Right cardiac atrium (tissue), 5 donors: ENCODE data around the gene LAMA4. TPM values are rescaled to one million over a fixed set of nuclear protein-coding genes. Genes with fewer than 3 reads are reported as not detected.

Source experiments
- ATAC-seq, 2 donors: fragments of 200-7000 bp; cut with Tn5 transposase; one replicate each; pipeline versions ENCODE4 v1.8.0 to v1.9.1; 2020; ENCODE audit warnings: moderate library complexity in 2 of 2, mild to moderate bottlenecking in 1 of 2
- DNase-seq, 3 donors: peaks; one replicate each; pipeline ENCODE4 v3.0.0-alpha.2; 2020
- H3K27ac ChIP-seq: one replicate; pipeline ENCODE4 v1.5.1; 2013; ENCODE audit warnings: mild to moderate bottlenecking, low read length, control low read depth, moderate library complexity
- H3K27me3 ChIP-seq: one replicate; pipeline ENCODE4 v1.6.1; 2013; ENCODE audit not compliant: control insufficient read depth, insufficient read depth
- H3K4me1 ChIP-seq: one replicate; pipeline ENCODE4 v1.6.1; 2013; ENCODE audit warnings: low read length; ENCODE audit not compliant: control insufficient read depth, insufficient read depth
- H3K4me3 ChIP-seq: one replicate; pipeline ENCODE4 v1.5.1; 2013; ENCODE audit warnings: low read length, control low read depth
- H3K9me3 ChIP-seq: one replicate; pipeline ENCODE4 v1.6.1; 2013; ENCODE audit warnings: low read length; ENCODE audit not compliant: control insufficient read depth
- WGBS: extraction: QIAGEN DNeasy Blood & Tissue Kit; methylation state at CpG from one replicate; pipeline ENCODE4 v1.1.7; 2013; 5-methylcytosine and 5-hydroxymethylcytosine counted together
- intact Hi-C, 4 donors: fragments of 100-400 bp; cut with DNase I; formaldehyde crosslinking; loops; one replicate each; pipeline versions ENCODE4 v1.11.0 to v1.14.0; 2022 to 2023
- polyA plus RNA-seq: library from polyadenylated mRNA; stranded (reverse); fragments of 200-250 nt; gene quantifications from one replicate; pipeline ENCODE4 v1.2.3, GENCODE V29; 2013
- total RNA-seq, 4 donors: library from RNA; stranded (reverse); fragmentation: NEBNext Ultra II Directional; extraction: Animal tissue kit (Norgen Biotek cat#: 25700); gene quantifications; one replicate each; pipeline ENCODE4 v1.2.1, GENCODE V29; 2021
- donor health status: healthy with polysubstance abuse.
- donor health status: DM: no; HTN: yes; CAD: no.
- donor health status: DM: no; HTN: no; CAD: no.
- donor health status: DM: no; HTN: yes; CAD: no; lungs with severe emphysema.
- donor health status: DM: yes; HTN: yes; CAD: no.

LAMA4 gene
- total and polyA plus RNA-seq, 5 donors: 24.2 to 45.8 (median 33.3) TPM

- no peaks in the 10 kb centered on the region for H3K9me3 ChIP-seq
- WGBS: 40% methylated on average over 3 of the region's 3 CpGs
- no peaks in the 10 kb centered on the region for H3K27me3 ChIP-seq
- ATAC-seq: peak in 1 of 2 donors; percentile 8
- peaks cover 13% of the 10 kb centered on the region for H3K4me1 ChIP-seq
- intact Hi-C loops: loop anchor here in 1 of 4 donors (10.0 kb wide), 1 partner anchor 70 kb away; no protein-coding TSS in a partner anchor
- DNase-seq: no peak
- peak overlapping the region; percentile 72 for H3K4me3 ChIP-seq
- peak overlapping the region; percentile 94 for H3K27ac ChIP-seq
Measured at GRCh38 chr6:112254921-112255320, 554 bp upstream of the LAMA4 start.

GRCh38 chr6:112253498-112253840, 898 bp downstream of the LAMA4 start:
- Histone ChIP-seq H3K9me3 (no peaks in the 10 kb centered on the region), H3K27ac (peak overlapping the region; percentile 94), H3K27me3 (no peaks in the 10 kb centered on the region), H3K4me1 (peaks cover 13% of the 10 kb centered on the region), H3K4me3 (peak overlapping the region; percentile 72)
- intact Hi-C loops: loop anchor here in 1 of 4 donors (10.0 kb wide), 1 partner anchor 69 kb away; no protein-coding TSS in a partner anchor
- WGBS: 2% methylated on average over 8 of the region's 8 CpGs
- DNase-seq (no peak), ATAC-seq (peak; percentile 46 to 59)

GRCh38 chr6:112252571-112253497, 1.5 kb downstream of the LAMA4 start:
- no peak for DNase-seq
- 7% methylated on average over 2 of the region's 2 CpGs for WGBS
- Histone ChIP-seq H3K4me3 (peak overlapping the region; percentile 72), H3K27ac (peak overlapping the region; percentile 94), H3K9me3 (no peaks in the 10 kb centered on the region), H3K4me1 (peaks cover 11% of the 10 kb centered on the region), H3K27me3 (no peaks in the 10 kb centered on the region)
- ATAC-seq: no peak
- intact Hi-C loops: loop anchor here in 1 of 4 donors (10.0 kb wide), 1 partner anchor 68 kb away; no protein-coding TSS in a partner anchor

- ATAC-seq: peak; percentile 67 to 83
- no peaks in the 10 kb centered on the region for H3K27me3 ChIP-seq
- H3K4me1 ChIP-seq: peaks cover 11% of the 10 kb centered on the region
- intact Hi-C loops: loop anchor here in 1 of 4 donors (10.0 kb wide), 1 partner anchor 67 kb away; no protein-coding TSS in a partner anchor
- peak overlapping the region; percentile 79 for H3K27ac ChIP-seq
- no peaks in the 10 kb centered on the region for H3K9me3 ChIP-seq
- H3K4me3 ChIP-seq: peak overlapping the region; percentile 66
- 32% methylated on average over 6 of the region's 6 CpGs for WGBS
- DNase-seq: peak; percentile 63 to 85 (median 68)
Measured at GRCh38 chr6:112251171-112251875, 3.0 kb downstream of the LAMA4 start.

- H3K4me3 ChIP-seq: no peak overlapping the region
- no peak for DNase-seq
- ATAC-seq: no peak
Measured at GRCh38 chr6:112249489-112249888, 4.9 kb downstream of the LAMA4 start.

GRCh38 chr6:112247275-112247674, 7.1 kb downstream of the LAMA4 start:
- no peak overlapping the region for H3K27ac ChIP-seq

More at GRCh38 chr6:112249489-112249888, 4.9 kb downstream of the LAMA4 start:
- H3K4me1 ChIP-seq: peaks cover 12% of the 10 kb centered on the region
- H3K27me3 ChIP-seq: no peaks in the 10 kb centered on the region
- intact Hi-C loops: no loop called here
- 67% methylated on average over 4 of the region's 4 CpGs for WGBS
- no peak overlapping the region for H3K27ac ChIP-seq
- H3K9me3 ChIP-seq: no peaks in the 10 kb centered on the region

GRCh38 chr6:112245511-112246203, 8.7 kb downstream of the LAMA4 start:
- H3K27ac ChIP-seq: no peak overlapping the region
- peaks cover 9% of the 10 kb centered on the region for H3K4me1 ChIP-seq
- no peak overlapping the region for H3K4me3 ChIP-seq
- no peak for ATAC-seq
- intact Hi-C loops: no loop called here
- no peaks in the 10 kb centered on the region for H3K27me3 ChIP-seq
- no peak for DNase-seq
- no peaks in the 10 kb centered on the region for H3K9me3 ChIP-seq
- 65% methylated on average over 5 of the region's 5 CpGs for WGBS

More at GRCh38 chr6:112247275-112247674, 7.1 kb downstream of the LAMA4 start:
- DNase-seq: no peak
- no peaks in the 10 kb centered on the region for H3K9me3 ChIP-seq
- intact Hi-C loops: no loop called here
- H3K4me1 ChIP-seq: peaks cover 14% of the 10 kb centered on the region
- H3K27me3 ChIP-seq: no peaks in the 10 kb centered on the region
- ATAC-seq: no peak
- 73% methylated on average over 5 of the region's 5 CpGs for WGBS
- no peak overlapping the region for H3K4me3 ChIP-seq

- peaks cover 6% of the 10 kb centered on the region for H3K4me1 ChIP-seq
- intact Hi-C loops: no loop called here
- peak overlapping the region; percentile 64 for H3K27ac ChIP-seq
- DNase-seq (peak in 1 of 3 donors; percentile 56), ATAC-seq (peak in 1 of 2 donors; percentile 38)
- no peak overlapping the region for H3K4me3 ChIP-seq
- no peaks in the 10 kb centered on the region for H3K27me3 ChIP-seq
- 65% methylated on average over 11 of the region's 11 CpGs for WGBS
- H3K9me3 ChIP-seq: no peaks in the 10 kb centered on the region
Measured at GRCh38 chr6:112243861-112244827, 10.2 kb downstream of the LAMA4 start.

GRCh38 chr6:112241820-112242429, 12.4 kb downstream of the LAMA4 start:
- H3K27me3 ChIP-seq: no peaks in the 10 kb centered on the region
- no peak for DNase-seq
- no peak overlapping the region for H3K27ac ChIP-seq
- peaks cover 12% of the 10 kb centered on the region for H3K4me1 ChIP-seq
- ATAC-seq: no peak
- intact Hi-C loops: no loop called here
- no peak overlapping the region for H3K4me3 ChIP-seq
- no peaks in the 10 kb centered on the region for H3K9me3 ChIP-seq
